Brain microvascular endothelial cell (primary cell): ENCODE results near the gene SAFB2.

Source experiments
- DNase-seq: peaks from one replicate; pipeline ENCODE4 v3.0.0-alpha.2; 2020
- H3K27ac ChIP-seq: fragments of 250-450 bp; sonication (Bioruptor Pico); 2 replicates; pipeline ENCODE4 v1.5.1; 2020; ENCODE audit warnings: mild to moderate bottlenecking, moderate library complexity
- H3K27me3 ChIP-seq: fragments of 250-450 bp; sonication (Bioruptor Pico); replicated peaks from 2 replicates; pipeline ENCODE4 v1.5.1; 2020; ENCODE audit warnings: mild to moderate bottlenecking
- H3K36me3 ChIP-seq: fragments of 250-450 bp; sonication (Bioruptor Pico); replicated peaks from 2 replicates; pipeline ENCODE4 v1.5.1; 2020; ENCODE audit warnings: mild to moderate bottlenecking
- H3K4me3 ChIP-seq: 2 replicates; pipeline ENCODE4 v1.5.1; 2011; ENCODE audit warnings: low read depth, mild to moderate bottlenecking, control low read depth, low read length, moderate library complexity
- CTCF ChIP-seq: IDR thresholded peaks from 2 replicates; pipeline ENCODE4 v1.5.1; 2011; ENCODE audit warnings: low read depth, mild to moderate bottlenecking, moderate library complexity, low read length, control low read depth, inconsistent platforms; ENCODE audit errors: missing control alignments
- in situ Hi-C: cut with HindIII; loops from 2 replicates; pipeline ENCODE4 v1.10.0; 2017; ENCODE audit warnings: low sequenced_read_pairs, low pct_ligation_motif_present

Gene SAFB2

GRCh38 chr19:5622465-5623396 lies at the start of gene SAFB2, which contains the start of gene SAFB:
SAFB2 (minus strand) TSS chr19:5622776; CDS start chr19:5622715, 61 bp downstream.
SAFB (plus strand) TSS chr19:5623083; CDS start chr19:5623206, 123 bp downstream.
- peak within 1 kb of the TSS; percentile 99 for H3K4me3 ChIP-seq
- DNase-seq: peak; percentile 99
- no peak for TF ChIP-seq CTCF
- peak within 1 kb of the TSS; percentile 89 for H3K27ac ChIP-seq
- peaks cover 41% of the 10 kb centered on the region for H3K36me3 ChIP-seq
- H3K27me3 ChIP-seq: no peaks in the 10 kb centered on the region
- in situ Hi-C loops: no loop called here

GRCh38 chr19:5671600-5671999 lies 49.0 kb upstream of the SAFB2 start:
- in situ Hi-C loops: no loop called here
- H3K27me3 ChIP-seq: no peaks in the 10 kb centered on the region
- TF ChIP-seq CTCF: no peak
- no peak for DNase-seq
- no peak overlapping the region for H3K4me3 ChIP-seq
- no peak overlapping the region for H3K27ac ChIP-seq
- H3K36me3 ChIP-seq: peaks cover 31% of the 10 kb centered on the region

GRCh38 chr19:5669212-5669611 lies 46.6 kb upstream of the SAFB2 start:
- Histone ChIP-seq H3K36me3 (peaks cover 50% of the 10 kb centered on the region), H3K27ac (no peak overlapping the region), H3K4me3 (no peak overlapping the region), H3K27me3 (no peaks in the 10 kb centered on the region)
- in situ Hi-C loops: no loop called here
- no peak for DNase-seq
- no peak for TF ChIP-seq CTCF

GRCh38 chr19:5667751-5668271 lies 45.2 kb upstream of the SAFB2 start:
- in situ Hi-C loops: no loop called here
- no peak for DNase-seq
- Histone ChIP-seq H3K27ac (no peak overlapping the region), H3K36me3 (peaks cover 64% of the 10 kb centered on the region), H3K4me3 (no peak overlapping the region), H3K27me3 (no peaks in the 10 kb centered on the region)
- no peak for TF ChIP-seq CTCF

- in situ Hi-C loops: no loop called here
- Histone ChIP-seq H3K4me3 (no peak overlapping the region), H3K27ac (no peak overlapping the region), H3K36me3 (peaks cover 72% of the 10 kb centered on the region), H3K27me3 (no peaks in the 10 kb centered on the region)
- no peak for TF ChIP-seq CTCF
- no peak for DNase-seq
Measured at GRCh38 chr19:5666921-5667610, 44.5 kb upstream of the SAFB2 start.
